Left ventricle myocardium superior (tissue), 1 donor: ENCODE data around the gene CD81. TPM values are rescaled to one million over a fixed set of nuclear protein-coding genes. Genes with fewer than 3 reads are reported as not detected.
A peak's percentile ranks its signal among the peaks of the same experiment; 100 is the strongest.
"Not testable (repeated sequence)": the region's sequence is repeated elsewhere in the genome, so short reads cannot be mapped to it uniquely, and the experiment has no call there.

Experiments
- ATAC-seq: fragments of 200-7000 bp; cut with Tn5 transposase; one replicate; pipeline ENCODE4 v1.9.1; 2020; ENCODE audit warnings: mild to moderate bottlenecking, moderate library complexity
- DNase-seq: peaks from one replicate; pipeline ENCODE4 v3.0.0-alpha.2; 2020
- intact Hi-C: fragments of 100-400 bp; cut with micrococcal nuclease; formaldehyde crosslinking; loops from one replicate; pipeline ENCODE4 v1.11.0; 2022
- long read RNA-seq: library from polyadenylated mRNA; unstranded; transcript quantifications from one replicate; pipeline ENCODE4 v2.0.0, GENCODE V29; 2021
- total RNA-seq: library from RNA; stranded (reverse); fragmentation: NEBNext Ultra II Directional; extraction: Animal tissue kit (Norgen Biotek cat#: 25700); gene quantifications from one replicate; pipeline ENCODE4 v1.2.1, GENCODE V29; 2021
- donor health status: DM: no; HTN: yes; CAD: no; lungs with severe emphysema.

CD81 gene, protein sequence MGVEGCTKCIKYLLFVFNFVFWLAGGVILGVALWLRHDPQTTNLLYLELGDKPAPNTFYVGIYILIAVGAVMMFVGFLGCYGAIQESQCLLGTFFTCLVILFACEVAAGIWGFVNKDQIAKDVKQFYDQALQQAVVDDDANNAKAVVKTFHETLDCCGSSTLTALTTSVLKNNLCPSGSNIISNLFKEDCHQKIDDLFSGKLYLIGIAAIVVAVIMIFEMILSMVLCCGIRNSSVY
- total RNA-seq, result 653 TPM
- long read RNA-seq, transcript CD81-201 (8 exons, 1,520 nt), result major isoform, 447 of 557 reads
- long read RNA-seq, transcript CD81-207 (6 exons, 890 nt), result minor isoform, 18 of 557 reads
- long read RNA-seq, partial matches to known transcripts, result 80 of 557 reads
- long read RNA-seq, other reads (novel, unspliced or antisense), result 7 of 557 reads

DNA sequence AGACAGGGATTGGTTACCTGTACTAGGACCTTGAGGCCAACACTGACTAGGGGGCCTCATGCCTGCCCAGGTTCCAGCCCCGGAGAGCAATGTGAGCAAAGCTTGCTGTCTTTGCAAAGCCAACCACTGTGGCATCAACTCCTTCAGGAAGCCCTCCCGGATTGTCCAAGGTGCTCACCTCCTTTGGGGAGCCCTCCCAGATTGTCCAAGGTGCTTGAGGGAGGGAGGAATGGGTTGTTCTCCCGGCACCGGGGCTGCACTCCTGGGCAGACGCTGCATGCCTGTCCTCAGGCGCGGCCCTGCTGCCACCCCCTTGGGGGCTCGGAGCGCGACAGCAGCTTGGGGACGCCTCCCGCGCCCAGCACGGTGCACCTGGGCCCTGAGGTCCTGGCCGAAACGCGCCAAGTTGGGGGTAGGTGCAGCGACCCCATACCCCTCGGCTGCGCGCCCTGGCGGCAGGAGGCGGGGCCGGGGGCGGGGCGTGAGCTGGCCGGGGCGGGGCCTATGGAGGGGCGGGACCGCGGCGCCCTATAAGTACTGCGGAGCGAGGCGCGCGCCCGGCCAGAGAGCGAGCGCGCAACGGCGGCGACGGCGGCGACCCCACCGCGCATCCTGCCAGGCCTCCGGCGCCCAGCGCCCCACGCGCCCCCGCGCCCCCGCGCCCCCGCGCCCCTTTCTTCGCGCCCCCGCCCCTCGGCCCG lies at the start of gene CD81:
TSS of gene CD81 (plus strand) at position 560 of the 701 bp plus-strand sequence. CDS start 240 bp downstream, outside the sequence.
- DNase-seq (peak; percentile 77), ATAC-seq (peak; percentile 42)
- intact Hi-C loops, result no loop called here

DNA sequence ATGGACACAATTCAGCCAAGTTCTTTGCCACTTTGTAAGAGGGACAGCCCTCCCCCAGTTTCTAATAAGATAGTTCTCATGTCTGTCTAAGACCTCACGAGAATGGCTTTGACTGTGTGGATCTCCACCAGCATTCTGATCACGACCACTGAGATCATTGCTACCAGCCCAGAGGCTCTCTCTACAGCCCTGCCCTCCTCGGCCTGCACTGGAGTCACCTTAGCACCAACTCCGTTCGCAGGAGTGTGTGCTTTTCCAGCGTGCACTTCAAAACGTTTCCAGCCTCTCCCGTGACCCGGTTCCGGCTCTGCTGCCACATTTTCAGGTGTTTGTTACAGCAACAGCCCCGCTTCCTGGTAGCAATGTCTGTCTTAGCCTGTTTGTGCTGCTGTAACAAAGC lies 49.1 kb upstream of the CD81 start:
- intact Hi-C loops, result no loop called here
- ATAC-seq (no peak), DNase-seq (no peak)

DNA sequence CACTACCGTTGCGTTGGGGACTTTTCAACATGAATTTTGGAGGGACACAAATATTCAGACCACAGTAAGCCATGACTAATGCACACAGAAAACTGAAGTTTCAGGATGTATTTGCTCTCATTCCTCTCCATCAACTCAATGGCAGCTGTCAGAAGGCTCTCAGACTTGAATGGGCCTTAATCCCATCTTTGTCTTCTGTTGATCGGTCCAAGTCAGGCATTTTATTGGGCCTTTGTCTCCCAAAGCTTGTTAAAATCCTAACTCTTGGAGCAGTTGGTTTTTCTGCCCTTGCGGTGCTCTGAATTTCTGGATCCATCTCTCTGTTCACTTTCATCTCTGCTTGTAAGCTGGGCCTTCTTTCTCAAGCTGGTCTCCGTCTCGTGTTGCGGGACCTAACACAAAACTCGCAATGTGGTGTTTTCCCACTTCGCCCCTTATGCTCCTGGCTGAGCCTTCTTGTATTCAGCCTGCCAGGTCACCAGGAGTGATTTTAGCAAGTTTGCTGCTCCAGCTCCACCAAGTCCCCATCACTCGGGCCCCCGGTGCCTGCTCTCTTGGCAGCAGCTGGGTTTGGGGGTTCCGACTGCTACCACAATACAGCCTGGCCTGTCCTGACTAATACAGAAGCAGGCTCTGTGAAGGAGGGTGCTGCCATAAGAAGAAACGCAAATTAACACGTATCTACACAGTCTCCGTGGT lies 48.3 kb upstream of the CD81 start:
- ATAC-seq, result no peak
- no peak for DNase-seq
- intact Hi-C loops, result no loop called here

DNA sequence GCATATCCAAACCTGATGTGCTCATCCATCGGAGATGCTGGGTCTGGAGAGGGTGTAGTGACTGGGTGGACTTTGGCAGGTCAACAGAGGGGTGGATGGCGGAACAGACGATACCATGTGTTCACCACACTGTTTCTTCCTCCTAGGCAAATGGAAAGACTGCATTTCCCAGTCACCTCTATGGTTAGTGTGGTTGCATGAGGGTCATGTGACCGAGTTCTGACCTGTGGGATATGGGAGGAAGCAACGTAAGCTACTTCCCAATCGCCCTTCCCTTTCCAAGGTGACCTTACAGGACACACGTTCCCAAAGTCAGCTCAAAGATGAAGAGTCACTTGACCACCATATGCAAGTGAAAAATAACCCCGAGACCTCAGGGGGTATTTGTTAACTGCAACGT lies 47.6 kb upstream of the CD81 start:
- intact Hi-C loops, result no loop called here
- no peak for DNase-seq
- ATAC-seq, result no peak

DNA sequence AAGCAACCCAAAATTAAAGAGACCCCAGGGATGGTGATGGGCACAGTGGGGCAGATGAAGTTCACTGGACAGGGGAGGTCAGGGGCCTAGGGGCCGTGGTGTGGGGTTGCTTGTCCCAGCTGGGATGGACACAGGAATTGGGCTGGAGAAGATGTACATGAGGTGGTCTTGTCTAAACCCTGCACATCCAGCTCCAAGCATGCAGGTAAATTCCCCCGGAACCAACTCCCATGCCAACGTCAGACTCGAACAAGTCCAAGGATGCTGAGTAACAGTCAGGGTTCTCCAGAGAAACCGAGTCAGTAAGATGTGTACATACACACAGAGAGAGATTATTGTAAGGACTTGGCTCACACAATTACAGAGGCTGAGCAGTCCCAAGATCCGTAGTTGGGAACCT lies 46.4 kb upstream of the CD81 start:
- intact Hi-C loops, result no loop called here
- ATAC-seq, result no peak
- no peak for DNase-seq

DNA sequence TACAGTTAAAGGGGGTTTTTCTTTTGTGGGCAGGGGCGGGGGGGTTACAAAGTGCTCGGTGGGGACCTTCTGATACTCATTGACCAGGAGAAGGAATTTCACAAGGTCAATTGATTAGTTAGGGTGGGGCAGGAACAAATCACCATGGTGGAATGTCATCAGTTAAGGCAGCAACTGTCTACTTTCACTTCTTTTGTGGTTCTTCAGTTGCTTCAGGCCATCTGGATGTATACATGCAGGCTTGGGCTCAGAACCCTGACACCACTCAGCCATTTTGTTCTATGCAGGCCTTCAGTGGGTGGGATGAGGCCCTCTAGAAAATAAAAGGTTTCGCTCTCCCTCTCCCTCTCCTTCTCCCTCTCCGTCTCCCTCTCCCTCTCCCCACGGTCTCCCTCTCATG lies 45.7 kb upstream of the CD81 start:
- ATAC-seq (no peak), DNase-seq (no peak)
- intact Hi-C loops, result no loop called here

DNA sequence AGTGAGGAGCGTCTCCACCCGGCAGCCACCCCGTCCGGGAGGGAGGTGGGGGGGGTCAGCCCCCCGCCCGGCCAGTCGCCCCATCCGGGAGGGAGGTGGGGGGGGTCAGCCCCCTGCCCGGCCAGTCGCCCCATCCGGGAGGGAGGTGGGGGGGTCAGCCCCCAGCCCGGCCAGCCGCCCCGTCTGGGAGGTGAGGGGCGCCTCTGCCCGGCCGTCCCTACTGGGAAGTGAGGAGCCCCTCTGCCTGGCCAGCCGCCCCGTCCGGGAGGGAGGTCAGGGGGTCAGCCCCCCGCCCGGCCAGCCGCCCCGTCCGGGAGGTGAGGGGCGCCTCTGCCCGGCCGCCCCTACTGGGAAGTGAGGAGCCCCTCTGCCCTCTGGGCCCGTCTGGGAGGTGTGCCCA lies 44.5 kb upstream of the CD81 start:
- ATAC-seq, DNase-seq, intact Hi-C loops: not testable (repeated sequence)

DNA sequence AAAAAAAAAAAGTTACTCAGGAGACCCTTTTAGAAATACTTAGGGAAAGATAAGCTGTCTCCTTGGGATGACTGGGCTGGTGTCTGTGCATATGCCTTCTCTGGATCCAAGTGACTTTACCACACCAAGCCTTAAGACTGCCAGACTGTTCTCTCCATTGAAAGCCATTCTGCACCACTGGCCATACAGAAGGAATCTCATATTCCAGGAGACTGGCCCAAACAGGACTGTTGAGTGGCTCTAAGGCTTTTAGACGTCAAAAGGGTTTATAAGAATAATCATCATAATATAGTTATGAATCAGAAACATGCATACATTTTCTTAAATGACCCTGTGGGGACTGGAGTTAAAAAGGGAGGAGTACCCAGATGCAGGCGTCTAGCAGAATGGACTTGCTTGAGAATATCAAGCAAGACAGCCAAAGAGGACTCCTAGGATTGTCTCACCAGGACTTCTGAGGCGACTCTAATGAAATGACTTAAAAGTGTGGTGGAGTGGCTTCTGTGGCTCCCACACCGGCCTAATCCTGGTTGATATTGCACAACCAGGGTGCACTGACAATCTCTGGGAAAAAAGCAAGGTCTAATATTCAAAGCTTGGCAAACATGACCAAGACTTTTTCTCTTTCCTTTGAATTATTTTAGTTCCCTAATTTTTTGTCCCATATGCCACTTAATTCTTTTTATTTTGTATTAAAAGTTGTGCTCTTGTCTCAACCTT lies 43.5 kb upstream of the CD81 start:
- intact Hi-C loops, ATAC-seq, DNase-seq: not testable (repeated sequence)

DNA sequence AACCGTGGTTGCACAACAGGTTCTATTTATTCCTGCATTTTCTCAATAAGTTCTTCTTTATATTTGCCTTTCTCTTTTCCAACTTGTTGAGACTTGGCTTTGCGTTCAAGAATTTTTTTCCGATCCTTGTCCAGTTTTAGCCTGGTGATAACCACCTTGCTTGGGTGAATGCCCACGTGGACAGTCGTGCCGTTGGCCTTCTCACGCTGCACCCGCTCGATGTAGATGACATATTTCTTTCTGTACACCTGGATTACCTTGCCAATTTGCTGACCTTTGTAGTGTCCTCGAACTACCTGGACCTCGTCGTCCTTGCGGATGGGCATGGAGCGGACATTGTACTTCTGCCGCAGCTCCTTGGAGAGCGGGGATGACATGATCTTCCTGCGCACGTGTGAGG lies 41.8 kb upstream of the CD81 start:
- not testable (repeated sequence) for DNase-seq

DNA sequence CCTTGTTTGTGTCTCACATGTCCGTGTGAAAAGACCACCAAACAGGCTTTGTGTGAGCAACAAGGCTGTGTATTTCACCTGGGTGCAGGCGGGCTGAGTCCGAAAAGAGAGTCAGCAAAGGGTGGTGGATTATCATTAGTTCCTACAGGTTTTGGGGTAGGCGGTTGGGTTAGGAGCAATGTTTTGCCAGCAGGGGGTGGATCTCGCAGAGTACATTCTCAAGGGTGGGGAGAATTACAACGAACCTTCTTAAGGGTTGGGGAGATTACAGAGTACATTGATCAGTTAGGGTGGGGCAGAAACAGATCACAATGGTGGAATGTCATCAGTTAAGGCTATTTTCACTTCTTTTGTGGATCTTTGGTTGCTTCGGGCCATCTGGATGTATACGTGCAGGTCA lies 38.4 kb upstream of the CD81 start:
- intact Hi-C loops, ATAC-seq, DNase-seq: not testable (repeated sequence)

More for the DNA sequence above, 41.8 kb upstream of the CD81 start:
- ATAC-seq, intact Hi-C loops: not testable (repeated sequence)

DNA sequence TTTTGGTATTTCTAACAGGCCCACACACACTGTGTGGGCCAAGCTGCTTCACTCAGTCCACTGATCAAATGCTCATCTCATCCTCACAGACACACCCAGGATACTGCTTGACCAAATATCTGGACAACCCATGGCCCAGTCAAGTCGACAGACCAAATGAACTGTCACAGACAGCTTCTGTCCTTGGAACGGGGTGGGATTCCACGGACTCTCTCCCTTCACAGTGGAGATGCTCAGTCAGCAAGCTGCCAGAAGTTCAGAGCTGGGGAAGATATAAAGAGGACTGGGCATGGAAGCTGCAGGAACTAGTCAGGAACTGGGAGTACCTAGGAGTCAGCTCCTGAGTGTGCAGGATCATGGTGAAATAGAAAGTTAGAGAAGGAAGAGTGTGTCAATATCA lies 34.6 kb upstream of the CD81 start:
- ATAC-seq (no peak), DNase-seq (no peak)
- intact Hi-C loops, result no loop called here

DNA sequence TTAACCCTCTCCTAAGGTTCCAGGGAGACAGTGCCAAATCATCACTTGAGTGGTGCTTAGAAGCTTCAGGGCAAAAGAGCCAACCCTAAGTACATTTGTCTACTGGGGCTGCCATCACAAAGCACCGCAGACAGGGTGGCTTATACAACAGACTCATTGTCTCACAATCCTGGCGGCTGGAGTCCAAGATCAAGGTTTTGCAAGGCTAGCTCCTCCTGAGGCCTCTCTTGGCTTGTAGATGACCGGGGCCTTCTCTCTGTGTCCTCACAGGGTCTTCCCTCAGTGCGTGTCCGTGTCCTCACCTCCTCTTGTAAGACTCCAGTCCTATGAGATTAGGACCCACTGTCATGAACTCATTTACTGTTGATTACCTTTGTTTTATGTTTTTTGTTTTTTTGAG lies 34.1 kb upstream of the CD81 start:
- ATAC-seq, result no peak
- DNase-seq, result no peak
- intact Hi-C loops, result no loop called here

DNA sequence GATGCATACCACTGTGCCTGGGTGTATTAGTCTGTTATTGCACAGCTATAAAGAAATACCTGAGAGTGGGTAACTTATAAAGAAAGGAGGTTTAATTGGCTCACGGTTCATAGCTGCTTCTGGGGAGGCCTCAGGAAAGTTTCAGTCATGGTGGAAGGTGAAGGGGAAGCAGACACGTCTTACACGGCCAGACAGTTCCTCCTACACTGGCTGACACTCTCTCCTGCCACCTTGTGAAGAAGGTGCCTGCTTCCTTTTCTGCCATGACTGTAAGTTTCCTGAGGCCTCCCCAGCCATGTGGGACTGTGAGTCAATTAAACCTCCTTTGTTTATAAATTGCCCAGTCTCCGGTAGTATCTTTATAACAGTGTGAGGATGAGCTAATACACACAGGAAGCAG lies 33.6 kb upstream of the CD81 start:
- ATAC-seq, result no peak
- intact Hi-C loops, result no loop called here
- no peak for DNase-seq

DNA sequence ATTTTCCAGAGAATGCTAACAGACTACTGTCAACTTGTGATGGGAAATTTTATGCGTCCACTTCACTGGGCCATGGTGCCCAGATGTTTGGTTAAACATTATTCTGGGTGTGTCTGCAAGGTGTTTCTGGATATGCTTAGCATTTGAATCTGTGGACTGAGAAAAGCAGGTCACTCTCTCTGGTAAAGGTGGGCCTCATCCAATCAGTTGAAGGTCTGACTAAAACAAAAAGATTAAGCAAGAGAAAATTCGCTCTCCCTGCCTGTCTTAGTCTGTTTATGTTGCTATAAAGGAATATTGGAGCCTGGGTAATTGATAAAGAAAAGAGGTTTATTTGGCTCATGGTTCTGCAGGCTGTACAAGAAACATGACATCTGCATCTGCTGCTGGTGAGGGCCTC lies 32.1 kb upstream of the CD81 start:
- no peak for DNase-seq
- no peak for ATAC-seq
- intact Hi-C loops, result no loop called here

DNA sequence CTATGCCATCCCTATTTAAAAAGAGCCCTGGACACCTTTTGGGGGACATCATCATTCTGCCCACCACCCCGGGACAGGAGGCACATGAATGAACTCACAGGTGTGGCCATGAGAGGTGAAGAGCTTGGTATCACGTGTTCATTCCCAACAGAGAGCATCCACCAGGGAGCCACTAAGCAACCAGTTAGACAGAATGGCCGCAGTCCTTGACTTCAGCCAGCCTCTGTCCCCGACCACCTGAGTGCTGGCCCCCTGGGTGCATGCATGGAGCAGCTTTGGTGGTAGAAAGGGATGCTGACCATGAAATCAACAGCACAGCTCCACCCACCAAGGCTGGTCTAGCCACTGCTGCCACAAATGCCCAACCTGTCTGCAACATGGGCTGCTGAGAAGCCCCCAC lies 31.1 kb upstream of the CD81 start:
- ATAC-seq (no peak), DNase-seq (no peak)
- intact Hi-C loops, result no loop called here

DNA sequence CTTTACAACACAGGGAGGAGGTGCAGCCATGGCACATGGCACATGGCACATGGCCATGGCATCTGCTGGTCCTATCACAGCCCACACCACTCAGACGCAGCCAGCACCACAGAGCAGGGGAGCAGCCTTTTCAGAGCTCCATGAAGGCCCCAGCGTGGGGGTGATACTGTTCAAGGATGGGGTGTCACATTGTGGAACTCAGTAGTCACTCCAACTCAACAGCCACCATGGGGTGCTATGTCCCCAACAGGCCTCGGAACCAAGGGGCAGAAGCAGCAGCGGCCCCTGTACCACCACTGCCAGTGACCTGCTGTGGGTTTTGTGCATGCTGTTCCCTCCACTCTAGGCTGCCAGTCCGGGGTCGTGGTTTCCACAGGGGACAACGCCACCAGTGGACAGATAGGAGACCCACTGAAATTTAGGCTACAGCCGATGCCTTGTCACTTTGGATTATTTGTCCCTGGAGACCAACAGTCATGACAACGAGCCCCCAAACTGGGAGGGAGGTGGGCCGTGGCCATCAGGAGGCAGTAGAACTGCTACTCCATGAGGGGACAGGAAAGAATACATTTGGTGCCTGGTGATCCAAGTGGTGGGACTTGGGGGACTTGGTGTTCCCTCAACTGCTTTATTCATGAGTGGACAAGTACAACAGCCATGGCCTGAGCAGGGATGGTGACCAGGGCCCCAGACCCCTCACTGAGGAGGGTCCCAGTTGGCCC lies 30.4 kb upstream of the CD81 start:
- DNase-seq, result no peak
- ATAC-seq, result no peak
- intact Hi-C loops, result no loop called here

DNA sequence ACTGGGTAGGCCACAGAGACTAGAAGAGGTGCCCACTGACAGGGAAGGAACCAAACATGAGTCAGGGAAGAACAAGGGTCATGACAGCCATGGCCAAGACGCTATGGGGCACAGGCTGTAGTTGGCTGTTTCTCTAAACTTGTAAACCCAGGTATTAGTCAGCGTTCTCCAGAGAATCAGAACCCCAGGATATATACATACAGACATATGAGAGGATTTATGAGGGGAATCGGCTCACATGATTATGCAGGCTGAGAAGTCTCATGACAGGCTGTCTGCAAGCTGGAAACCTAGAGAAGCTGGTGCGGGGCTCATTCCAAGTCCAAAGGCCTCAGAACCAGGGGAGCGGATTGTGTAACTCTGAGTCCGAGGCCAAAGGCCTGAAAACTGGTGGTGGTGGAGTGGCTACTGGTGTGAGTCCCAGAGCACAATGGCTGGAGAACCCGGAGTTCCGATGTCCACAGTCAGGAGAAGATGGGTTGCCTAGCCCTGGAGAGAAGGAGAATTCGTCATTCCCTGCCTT lies 29.7 kb upstream of the CD81 start:
- no peak for ATAC-seq
- no peak for DNase-seq

DNA sequence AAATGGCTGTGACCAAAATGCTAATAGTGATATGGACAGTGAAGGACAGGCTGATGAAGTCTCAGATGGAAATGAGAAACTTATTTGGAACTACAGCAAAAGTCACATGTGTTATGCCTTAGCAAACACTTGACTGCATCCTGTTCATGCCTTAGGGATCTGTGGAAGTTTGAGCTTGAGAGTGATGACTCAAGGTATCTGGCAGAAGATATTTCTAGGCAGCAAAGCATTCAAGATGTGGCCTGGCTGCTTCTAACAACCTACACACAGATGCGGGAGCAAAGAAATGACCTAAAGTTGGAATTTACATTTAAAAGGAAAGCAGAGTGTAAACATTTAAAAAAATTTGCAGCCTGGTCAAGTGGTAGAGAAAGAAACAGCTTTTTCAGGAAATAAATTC lies 28.1 kb upstream of the CD81 start:
- DNase-seq, result no peak
- intact Hi-C loops, result no loop called here
- no peak for ATAC-seq

More for the DNA sequence above, 29.7 kb upstream of the CD81 start:
- intact Hi-C loops, result no loop called here

DNA sequence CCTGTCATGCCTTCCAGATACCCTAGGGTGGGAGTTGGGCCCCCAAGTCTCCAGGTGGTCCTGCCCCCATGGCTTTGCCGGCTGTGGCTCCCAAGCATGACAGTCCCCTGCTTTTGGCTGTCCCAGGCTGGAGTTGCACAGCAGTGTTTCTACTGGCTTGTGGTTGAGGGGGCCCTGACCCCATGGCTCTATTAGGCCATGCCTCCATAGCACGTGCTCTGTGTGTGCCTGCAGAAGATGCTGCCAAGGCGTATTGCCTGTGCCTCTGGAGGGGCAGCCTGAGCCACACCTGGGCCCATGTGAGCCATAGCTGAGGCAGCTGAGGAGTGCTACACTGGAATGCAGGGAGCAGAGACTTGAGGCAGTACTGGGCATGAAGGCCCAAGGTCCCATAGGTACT lies 25.4 kb upstream of the CD81 start:
- intact Hi-C loops, result no loop called here
- ATAC-seq, result no peak
- DNase-seq, result no peak
